NOMO-1 treated with dmso at 0.1 percent for 144 hours (cell line): ENCODE data around the gene ZIC5.

Source experiments
- DNase-seq: peaks from one replicate; lab custom pipeline; 2025; ENCODE audit not compliant: unreplicated experiment; lab: John Stamatoyannopoulos, UW

ZIC5 gene

DNA sequence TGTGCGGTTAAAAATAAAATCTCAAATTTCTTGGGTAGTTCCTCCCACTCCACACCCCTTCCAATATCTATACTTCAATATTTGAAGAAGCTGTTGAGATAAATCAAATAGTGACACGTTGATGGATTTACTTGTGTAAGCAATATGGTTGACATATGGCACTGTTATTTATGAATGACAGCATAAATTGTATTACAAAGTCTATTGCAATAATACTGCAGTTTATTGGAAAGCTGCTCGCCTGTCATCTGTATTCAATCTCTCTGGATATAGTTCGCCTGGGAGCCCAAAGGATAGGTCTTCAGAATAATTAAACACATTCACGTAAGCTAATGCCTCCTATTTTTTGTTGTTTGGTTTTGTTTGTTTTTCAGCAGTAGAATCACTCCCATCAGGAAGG lies 5.0 kb upstream of the ZIC5 start:
- no peak for DNase-seq

DNA sequence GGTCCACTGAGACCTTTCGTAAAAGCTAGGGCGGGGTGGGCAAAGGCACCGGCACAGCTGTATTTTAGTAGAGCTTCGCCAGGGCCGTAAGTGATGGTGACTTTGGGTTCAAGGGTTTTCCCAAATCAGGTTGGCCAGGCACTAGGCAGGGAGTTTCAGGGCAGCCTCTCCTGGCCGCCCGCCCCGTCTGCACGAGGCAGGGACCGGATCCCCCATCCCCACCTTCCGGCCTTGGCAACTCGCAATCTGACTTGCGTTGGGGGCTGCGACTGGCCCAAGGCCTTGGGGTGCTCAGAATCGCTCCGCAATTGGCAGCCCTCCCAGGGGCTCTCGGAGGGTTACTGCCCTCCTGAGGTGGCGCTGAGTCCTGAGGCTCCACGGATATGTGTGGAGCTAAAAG lies 4.1 kb upstream of the ZIC5 start:
- no peak for DNase-seq

DNA sequence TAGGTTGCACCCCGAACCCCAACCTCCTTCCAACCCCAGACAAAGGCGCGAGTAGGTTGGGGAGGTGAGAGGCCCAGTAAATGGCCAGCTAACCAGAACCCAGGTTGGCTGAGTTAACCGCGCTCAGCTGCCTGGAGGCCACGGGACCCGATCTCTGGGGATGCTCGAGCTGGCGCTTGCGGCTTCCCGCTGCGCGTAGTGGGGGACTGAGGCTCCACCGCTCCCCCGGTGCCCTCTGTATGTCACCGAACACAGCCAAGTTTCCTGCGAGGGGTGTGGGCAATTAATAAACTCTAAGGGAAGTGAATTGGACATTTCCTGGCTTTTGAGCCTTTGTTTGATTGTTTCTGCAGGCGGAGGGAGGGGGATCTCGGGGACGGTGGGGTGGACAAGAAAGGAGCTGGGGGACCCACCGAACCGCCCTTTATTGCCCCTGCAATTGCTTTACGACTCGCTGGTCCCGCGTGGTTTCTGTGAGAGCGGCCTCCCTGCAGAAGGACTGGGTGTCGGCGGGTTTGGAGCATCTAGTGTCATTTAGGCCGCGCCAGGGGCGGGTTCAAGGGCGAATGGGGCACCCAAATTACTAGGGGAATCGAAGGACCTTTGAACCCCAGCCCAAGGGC lies 3.5 kb upstream of the ZIC5 start:
- no peak for DNase-seq

DNA sequence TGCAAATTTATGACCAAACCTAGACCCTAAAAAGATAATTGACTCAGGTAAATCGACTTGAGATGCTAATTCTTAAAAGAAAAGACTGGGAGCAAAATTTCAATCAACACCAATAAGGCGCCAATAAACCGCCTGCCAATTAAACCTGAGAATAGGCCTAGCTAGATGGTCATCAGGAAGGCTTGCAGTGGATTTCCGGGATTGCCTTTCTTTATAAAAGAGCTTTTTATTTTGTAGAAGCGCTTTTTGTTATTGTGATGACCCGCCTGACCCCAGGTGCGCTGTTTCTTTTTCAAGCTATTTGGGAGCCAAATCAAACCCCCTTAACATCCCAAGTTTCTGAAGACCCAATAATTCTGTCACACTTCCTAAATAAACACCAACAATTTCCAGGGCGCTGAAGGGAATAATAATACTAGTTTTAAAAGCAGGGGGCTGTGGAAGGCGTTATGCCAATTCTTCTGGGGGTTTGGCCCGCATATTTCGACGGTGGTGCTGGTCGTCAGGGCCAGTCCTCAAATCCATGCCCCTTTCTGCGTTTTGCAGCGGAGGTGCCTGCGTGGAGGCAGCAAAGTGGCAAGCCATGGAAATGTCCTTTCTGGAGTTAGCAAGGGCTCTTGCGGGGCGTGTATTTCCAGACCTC lies 2.9 kb upstream of the ZIC5 start:
- DNase-seq = no peak

DNA sequence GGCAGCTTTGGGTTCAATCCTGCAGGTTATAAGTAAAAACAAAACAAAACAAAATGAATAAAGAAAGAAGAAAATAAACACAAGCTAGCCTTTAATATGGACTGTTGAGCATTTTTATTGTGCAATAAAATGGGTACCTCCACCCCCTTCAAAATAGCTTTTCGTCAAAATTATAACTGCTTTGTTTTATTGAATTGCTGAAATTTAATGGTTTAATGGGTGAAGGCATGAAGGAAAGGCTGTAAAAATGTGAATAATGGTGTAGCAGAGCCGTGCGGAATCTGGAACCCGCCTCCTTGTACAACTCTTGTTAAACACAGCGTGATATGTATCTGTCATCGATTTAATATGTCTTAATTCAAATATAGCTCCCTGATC lies 2.2 kb upstream of the ZIC5 start:
- DNase-seq = no peak

DNA sequence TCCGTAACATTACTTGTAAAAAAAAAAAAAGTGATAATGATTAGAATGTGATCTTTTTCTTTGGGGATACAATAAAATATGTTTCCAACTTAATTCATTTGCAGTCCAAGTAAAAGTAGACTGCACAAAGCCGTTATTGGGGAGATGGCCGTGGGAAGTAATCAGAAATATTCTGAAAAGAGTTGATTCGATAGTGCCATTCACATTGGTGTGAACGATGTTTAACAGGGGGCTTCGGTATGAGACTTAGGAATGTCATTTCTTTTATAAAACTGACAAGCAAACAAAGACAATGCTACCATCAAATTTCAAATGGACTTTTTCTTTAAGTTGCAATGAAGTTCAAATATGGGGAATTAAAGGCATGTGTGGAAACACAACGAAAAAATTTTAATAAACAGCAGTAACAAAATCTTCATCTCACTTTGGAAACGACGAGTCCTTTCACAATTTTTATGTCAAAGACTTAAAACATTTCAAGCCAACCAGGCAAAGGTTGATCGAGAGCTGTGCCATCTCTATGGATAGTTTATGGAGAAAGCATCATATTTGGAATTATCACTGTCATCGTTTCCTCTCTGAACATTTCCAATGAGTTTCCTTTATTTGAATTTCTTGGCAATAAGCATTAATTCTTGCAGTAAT lies 1.7 kb upstream of the ZIC5 start:
- no peak for DNase-seq

DNA sequence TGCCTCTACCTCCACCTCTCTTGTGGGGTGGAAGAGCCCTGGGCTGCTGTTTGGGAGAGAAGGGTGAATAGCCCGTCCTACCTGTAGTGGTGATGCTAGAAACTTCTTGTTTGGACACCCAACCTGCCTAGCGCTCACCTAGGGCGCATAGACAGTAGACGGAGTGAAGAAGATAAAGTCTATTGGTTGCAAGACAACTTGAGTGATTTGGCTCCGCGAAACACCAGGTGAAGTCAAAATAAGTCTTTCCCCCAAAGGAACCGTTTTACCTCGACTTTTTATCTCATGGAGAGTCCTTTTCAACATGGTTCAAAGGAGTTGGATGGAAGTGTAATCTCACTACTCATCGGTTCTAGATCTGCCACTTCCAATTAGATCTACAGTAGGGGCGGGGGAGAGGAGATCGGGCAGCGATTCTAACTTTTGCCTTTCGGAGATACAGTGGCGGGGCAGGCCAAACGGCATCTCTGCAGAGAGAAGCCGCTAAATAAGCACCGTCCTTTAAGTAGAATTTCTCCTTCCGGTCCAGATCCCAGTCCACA lies 694 bp upstream of the ZIC5 start:
- DNase-seq = no peak

DNA sequence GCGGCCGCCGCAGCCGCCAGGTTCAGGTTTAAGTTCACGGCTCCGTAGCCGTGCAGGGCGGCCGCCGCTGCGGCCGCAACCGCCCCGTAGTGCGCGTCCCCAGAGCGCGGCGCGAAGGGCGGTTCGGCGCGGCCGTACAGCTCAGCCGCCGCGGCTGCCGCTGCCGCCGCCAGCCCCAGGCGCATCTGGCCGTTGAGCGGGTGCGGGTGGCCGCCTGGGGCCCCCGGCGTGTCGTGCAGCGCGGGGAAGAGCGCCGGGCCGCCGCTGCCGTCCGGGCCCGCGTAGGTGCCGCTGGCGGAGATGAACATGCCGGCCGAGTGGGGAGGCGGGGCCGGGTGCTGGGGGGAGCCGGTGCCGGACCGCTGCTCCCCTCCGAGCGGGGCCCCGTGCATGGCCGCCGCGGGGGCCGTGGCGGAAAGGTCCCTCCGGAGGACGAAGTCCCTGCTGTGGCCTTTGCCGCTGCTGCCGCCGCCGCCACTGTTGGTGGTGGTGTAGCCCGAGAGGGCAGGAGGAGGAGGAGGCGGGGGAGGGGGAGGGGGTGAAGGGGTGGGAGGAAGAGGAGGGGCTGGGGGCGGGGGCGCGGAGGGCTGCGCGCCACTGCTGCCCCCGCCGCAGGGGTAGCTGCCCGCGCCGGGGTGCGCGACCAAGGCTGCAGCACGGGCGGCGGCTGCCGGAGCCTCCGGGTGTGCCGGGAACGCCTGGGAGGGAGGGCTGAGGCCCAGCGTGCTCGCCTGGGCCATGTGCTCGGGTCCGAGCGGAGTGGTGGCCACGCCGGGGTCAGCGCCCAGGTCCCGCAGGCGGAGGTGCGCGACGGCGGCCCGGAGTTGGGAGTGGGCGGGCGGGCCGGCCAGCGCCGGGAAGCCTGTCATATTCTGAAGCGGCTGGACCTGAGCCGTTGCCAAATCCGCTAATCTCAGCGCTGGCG lies 654 bp downstream of the ZIC5 start:
- no peak for DNase-seq

DNA sequence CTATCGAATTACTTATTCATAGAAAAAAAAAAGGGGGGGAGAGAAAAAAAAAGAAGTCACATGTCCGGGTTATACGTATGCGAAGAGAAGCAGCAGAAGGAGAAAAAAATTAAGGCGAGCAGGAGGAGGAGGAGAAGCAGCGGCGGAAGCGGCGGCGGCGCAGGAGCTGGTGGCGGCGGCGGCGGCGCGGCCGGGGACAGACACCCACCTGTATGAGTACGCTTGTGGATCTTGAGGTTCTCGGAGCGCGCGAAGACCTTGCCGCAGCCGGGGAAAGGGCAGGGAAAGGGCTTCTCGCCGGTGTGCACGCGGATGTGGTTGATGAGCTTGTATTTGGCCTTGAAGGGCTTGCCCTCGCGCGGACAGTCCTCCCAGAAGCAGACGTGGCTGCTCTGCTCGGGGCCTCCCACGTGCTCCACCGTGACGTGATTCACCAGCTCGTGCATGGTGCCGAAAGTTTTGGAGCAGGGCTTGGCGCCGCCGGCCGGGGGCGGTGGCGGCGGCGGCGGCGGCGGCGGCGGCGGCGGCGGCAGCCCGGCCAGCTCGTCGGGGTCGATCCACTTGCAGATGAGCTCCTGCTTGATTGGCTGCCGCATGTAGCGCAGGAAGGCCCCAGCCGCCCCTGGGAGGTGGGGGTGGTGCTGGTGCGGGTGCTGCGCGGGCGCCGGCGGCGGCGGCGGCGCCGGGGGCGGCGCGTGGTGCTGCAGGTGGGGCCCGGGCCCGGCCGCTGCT lies 1.5 kb downstream of the ZIC5 start:
- no peak for DNase-seq

DNA sequence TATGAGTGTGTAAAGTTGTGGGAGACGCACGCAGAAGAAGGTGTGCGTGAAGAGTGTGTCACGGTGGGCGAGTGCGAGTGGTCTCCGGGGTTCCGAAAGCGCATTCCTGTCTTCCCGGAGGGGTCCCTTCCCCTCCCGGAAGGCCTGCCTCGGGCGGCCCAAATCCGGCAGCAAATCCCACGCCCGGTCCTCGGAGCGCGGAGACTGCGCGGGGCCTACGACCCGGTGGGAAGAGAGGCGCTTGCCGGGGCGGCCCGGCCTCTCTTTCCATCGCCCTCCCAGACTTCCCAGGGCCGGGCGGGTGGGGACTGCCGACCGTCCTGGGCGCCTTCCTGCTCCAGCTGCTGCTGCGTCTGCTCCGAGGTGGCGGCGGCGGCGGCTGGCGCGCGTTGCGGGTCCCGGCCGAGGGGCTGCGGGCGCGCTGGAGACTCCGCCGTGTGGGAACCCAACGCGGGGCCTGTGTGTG lies 2.1 kb downstream of the ZIC5 start:
- no peak for DNase-seq

DNA sequence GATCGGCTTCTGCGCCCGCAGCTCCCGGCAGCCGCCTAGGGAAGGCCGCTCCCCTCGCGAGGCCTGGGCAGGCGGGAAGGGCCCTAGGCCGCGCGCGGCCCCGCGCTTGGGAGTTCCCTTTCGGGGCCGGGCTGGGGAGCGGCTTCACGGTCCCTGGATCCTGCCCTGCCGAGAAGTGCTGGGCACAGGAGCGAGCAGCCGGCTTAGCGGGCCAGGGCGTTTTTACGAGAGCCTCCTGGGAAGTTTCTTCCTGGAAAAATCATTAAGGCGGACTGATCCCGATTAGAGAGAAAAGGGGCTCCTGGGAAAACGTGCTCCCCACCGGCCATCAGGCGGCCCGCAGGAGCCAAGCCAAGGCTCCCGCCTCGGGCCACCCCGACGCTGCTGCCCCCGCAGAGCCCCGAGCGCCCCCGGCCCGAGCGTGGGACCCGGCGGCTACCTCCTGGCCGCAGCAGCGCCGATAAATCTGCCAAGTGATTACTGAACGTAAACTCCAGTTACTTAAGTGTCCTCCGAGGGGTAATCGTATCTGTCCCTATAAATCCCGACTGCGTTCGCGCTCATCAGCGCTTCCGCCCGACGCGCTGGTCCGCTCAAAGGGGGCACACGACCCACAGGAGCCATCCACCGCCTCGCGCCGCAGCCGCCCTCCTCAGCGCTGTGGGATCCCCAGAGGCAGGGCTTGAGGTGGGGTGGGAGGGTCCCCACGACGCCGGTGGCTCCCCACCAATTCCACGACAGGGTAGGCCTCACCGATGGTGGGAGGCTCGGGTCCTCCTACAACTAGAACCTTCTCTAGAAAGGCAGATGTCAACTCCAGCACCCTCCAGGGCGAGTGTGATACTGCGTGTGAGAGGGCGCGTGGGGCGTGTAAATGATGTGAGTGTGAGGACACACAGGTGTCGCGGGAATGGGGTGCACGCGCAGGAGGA lies 2.8 kb downstream of the ZIC5 start:
- no peak for DNase-seq

DNA sequence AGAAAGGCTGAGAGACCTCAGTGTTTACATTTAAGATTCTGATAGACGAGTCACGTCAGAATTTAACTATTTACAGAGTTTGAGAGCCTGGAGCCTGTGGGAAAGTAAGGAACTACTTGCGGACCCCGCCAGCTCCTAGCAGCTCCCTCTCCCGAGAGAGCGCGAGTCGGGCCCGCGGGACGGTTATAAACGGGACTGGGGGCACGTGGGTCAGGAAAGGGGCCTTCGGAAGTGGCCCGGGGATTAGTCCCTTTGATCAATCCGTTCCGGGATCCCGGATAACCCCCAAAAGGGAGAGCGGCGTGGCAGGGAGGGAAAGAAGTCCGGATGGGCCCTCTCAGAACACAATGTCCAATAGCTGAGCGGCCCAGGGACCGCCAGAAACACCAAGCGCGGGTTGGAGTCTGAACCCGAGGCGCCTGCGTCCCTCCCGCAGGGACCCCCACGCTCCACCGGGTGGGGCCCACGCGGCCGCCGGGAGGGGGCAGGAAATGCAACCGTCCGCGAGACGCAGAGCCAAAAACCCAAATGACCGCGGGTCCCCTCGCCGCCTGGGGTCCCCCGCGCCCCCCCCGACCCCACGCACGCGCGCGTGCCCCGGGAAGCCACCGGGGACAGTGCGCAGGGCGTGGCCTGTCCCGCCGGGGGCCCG lies 3.6 kb downstream of the ZIC5 start:
- no peak for DNase-seq

DNA sequence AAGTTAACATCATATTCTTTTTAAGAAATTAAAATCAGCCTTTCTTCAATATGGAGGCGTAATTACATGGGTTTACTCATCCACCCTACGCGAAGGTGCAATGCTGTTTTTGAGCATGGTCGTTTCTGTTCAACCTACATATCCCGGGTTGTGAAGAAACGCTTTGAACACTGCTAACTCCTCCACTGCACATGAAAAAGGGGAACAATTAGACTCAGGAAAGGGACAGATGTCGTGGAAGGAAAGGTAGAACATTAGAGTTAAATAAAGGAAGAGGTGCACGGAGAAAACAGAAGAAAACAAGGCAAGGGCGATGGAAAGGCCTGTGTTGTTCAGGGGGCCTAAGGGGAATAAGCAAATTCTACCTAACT lies 4.1 kb downstream of the ZIC5 start:
- DNase-seq = no peak

DNA sequence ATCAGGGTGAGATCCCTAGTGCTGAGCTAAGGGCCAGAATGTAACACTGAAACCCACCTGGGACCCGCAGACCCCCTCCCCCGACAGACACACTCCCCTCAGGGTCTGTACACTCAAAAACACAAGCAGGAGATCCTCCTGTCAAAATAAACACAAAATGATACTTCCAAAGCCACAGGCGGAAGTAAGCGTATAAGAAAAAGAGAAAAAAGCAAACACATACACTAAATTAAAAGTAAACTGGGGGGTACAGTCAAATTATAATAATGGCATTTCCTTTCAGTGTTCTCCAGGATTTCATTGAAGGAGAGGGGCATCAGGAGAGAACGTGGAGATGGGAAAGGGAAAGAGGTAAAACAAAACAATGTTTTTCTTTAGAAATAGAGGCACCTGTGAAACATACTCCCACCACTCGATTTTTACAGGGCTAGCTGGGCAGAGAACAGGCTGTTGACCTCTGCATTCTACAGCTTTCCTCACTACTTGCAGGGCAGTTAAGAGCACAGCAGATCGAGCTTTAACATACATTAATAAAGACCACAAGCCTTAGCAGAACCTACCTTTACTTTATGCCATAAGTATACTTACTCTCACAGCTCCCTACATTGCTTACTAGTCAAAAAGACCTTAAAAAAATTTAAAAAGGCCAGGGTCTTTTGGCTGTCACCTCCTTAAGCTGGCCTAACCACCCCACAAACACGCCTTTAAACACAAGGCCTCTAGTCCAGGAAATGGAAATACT lies 5.3 kb downstream of the ZIC5 start:
- no peak for DNase-seq

DNA sequence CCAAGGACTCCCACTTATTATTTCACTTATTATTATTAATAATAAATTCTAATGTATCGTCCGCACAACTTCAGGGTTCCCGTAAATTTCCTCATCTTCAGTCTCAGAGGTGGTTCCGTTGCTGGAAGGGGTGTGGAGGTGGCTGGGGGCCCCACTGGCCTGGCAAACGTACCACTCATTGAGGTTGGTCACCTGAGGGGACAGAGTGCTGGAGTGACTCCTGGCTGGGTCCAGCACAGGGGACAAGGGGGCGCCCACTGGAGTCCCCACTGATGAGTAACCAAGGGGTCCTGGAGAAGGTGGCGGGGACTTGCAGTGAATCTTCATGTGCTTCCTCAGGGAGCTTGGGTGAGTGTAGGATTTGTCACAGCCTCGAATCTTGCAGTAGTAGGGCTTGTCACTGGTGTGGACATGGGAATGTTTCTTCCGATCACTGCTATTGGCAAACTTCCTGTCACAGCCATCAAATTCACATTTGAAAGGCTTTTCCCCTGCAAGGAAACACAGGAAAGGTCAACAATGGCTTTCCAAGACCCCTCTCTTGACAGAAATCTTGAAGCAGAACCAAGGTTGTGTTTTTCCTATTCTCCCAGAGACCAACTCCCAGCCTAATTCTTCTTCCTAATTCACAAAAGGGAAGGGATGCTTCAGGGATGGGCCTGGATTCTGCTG lies 6.1 kb downstream of the ZIC5 start:
- DNase-seq = no peak

DNA sequence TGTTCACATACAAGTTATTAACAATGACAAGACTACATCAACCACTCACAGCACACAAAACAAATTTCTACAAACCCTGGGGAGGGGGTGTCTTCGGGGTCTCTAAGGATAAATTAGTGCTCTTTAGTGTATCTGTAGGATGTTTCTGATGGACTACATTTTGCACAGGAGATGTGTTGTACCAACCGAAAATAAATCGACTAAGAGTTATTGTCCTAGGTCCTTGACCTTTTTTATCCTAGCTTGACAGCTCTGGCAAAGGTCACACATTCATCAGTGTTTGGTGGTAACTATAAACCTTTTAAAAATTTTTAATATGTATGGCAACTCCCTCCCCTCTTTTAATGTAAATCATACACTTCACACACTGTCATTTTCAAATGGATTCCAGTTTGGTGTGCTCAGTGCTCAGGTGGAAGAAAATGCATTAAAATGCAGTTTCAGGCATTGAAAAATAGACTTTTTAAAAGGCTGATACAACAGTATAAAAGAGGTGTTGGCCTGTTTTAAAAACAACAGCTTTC lies 7.7 kb downstream of the ZIC5 start:
- DNase-seq = no peak

DNA sequence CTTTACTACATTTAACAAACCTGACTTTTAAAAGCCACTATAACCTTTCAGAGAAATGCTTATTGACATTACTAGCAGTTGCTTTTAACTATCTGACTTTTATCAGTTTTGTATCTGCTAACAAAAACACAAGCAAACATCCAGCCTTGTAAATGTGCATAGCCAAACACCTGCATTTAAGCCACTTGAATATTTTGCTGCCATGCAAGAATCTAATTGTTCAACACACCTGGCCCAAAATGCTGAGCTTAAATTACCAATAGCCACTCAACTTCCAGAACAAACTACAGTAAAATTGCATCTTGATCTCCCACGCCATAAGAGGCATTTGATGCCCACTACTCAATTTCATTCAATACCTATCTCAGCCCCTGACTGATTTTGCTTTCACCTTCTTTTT lies 9.3 kb downstream of the ZIC5 start:
- no peak for DNase-seq

DNA sequence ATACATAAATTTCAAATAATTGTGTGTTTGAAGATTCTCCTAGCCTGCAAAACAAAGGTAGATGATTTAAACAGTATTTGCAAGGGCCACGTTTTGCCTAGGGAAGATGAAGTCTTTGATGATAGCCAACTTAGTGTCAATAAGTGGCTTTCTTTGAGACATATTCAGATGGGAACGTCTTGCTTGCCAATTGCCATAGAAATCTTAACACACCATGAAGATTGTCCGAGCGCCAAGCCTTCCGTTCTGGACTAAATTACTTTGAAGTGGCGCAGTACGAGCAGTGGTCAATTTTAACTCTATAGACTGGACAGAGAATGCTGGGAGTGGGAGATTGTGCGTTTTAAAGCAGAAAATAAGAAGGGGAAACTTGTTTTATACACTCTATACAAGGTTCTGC lies 9.9 kb downstream of the ZIC5 start:
- DNase-seq = no peak
